Upper lobe of right lung (tissue), 1 donor: ENCODE measurements around the gene MGAT3. TPM values are rescaled to one million over a fixed set of nuclear protein-coding genes. Genes with fewer than 3 reads are reported as not detected.
A peak's percentile ranks its signal among the peaks of the same experiment; 100 is the strongest.

ENCODE experiments used
- ATAC-seq: fragments of 200-7000 bp; cut with Tn5 transposase; one replicate; pipeline ENCODE4 v1.9.1; 2020; ENCODE audit warnings: mild to moderate bottlenecking, moderate library complexity
- DNase-seq: peaks from one replicate; pipeline ENCODE4 v3.0.0-alpha.2; 2020
- H3K27ac ChIP-seq: fragments of 200-600 bp; one replicate; pipeline ENCODE4 v1.8.0; 2022
- H3K27me3 ChIP-seq: fragments of 200-600 bp; one replicate; pipeline ENCODE4 v1.8.0; 2022; ENCODE audit warnings: mild to moderate bottlenecking
- H3K36me3 ChIP-seq: fragments of 200-600 bp; one replicate; pipeline ENCODE4 v1.8.0; 2022
- H3K4me1 ChIP-seq: fragments of 200-600 bp; one replicate; pipeline ENCODE4 v1.8.0; 2022
- H3K4me3 ChIP-seq: fragments of 200-600 bp; one replicate; pipeline ENCODE4 v1.8.0; 2022; ENCODE audit warnings: mild to moderate bottlenecking
- H3K9me3 ChIP-seq: fragments of 200-600 bp; one replicate; pipeline ENCODE4 v1.8.0; 2022
- CTCF ChIP-seq: fragments of 200-600 bp; IDR thresholded peaks from one replicate; pipeline ENCODE4 v1.8.0; 2022; ENCODE audit warnings: antibody characterized with exemption
- intact Hi-C: fragments of 100-400 bp; cut with DNase I; formaldehyde crosslinking; loops from one replicate; pipeline ENCODE4 v1.11.0; 2022
- total RNA-seq: library from RNA; stranded (reverse); fragmentation: NEBNext Ultra II Directional; extraction: Animal tissue kit (Norgen Biotek cat#: 25700); gene quantifications from one replicate; pipeline ENCODE4 v1.2.1, GENCODE V29; 2021
- donor health status: DM: no; HTN: yes; CAD: no; lungs with severe emphysema.

The MGAT3 gene
- total RNA-seq, 1 donor from 2014 or later: 34.8 TPM

- ATAC-seq (no peak), DNase-seq (no peak)
- Histone ChIP-seq H3K4me3 (no peak overlapping the region), H3K27ac (no peak overlapping the region), H3K27me3 (no peaks in the 10 kb centered on the region), H3K4me1 (peaks cover 37% of the 10 kb centered on the region), H3K36me3 (no peaks in the 10 kb centered on the region), H3K9me3 (no peaks in the 10 kb centered on the region)
- TF ChIP-seq CTCF: no peak
- intact Hi-C loops: loop anchor here (5.0 kb wide), 1 partner anchor 34 kb away; the partner anchor contains the start of gene RPS19BP1
Measured at GRCh38 chr22:39498368-39498767, 41.6 kb downstream of the MGAT3 start.

- ATAC-seq (no peak), DNase-seq (no peak)
- Histone ChIP-seq H3K27ac (no peak overlapping the region), H3K4me1 (peaks cover 37% of the 10 kb centered on the region), H3K27me3 (no peaks in the 10 kb centered on the region), H3K4me3 (no peak overlapping the region), H3K36me3 (peaks cover under 1% of the 10 kb centered on the region), H3K9me3 (no peaks in the 10 kb centered on the region)
- intact Hi-C loops: loop anchor here (5.0 kb wide), 1 partner anchor 33 kb away; the partner anchor contains the start of gene RPS19BP1
- no peak for TF ChIP-seq CTCF
Measured at GRCh38 chr22:39498802-39499201, 42.0 kb downstream of the MGAT3 start.

GRCh38 chr22:39500101-39500500 lies 43.3 kb downstream of the MGAT3 start:
- ATAC-seq: no peak
- intact Hi-C loops: no loop called here

GRCh38 chr22:39501644-39502108 lies 44.9 kb downstream of the MGAT3 start:
- Histone ChIP-seq H3K4me3 (peak overlapping the region; percentile 98), H3K27ac (peak overlapping the region; percentile 85), H3K27me3 (no peaks in the 10 kb centered on the region), H3K36me3 (peaks cover 29% of the 10 kb centered on the region), H3K9me3 (no peaks in the 10 kb centered on the region), H3K4me1 (peaks cover 32% of the 10 kb centered on the region)
- intact Hi-C loops: no loop called here
- no peak for DNase-seq
- ATAC-seq: no peak
- no peak for TF ChIP-seq CTCF

More at GRCh38 chr22:39500101-39500500, 43.3 kb downstream of the MGAT3 start:
- no peak for TF ChIP-seq CTCF
- peaks cover 14% of the 10 kb centered on the region for H3K36me3 ChIP-seq
- H3K4me1 ChIP-seq: peaks cover 44% of the 10 kb centered on the region
- H3K27me3 ChIP-seq: no peaks in the 10 kb centered on the region
- DNase-seq: no peak
- no peak overlapping the region for H3K4me3 ChIP-seq
- no peaks in the 10 kb centered on the region for H3K9me3 ChIP-seq
- no peak overlapping the region for H3K27ac ChIP-seq

GRCh38 chr22:39502109-39502788 lies 45.4 kb downstream of the MGAT3 start, which contains the start of gene MIEF1:
Gene MIEF1 (plus strand): TSS chr22:39502290. CDS start chr22:39511295, 9,005 bp downstream.
- peak; percentile 99 for DNase-seq
- Histone ChIP-seq H3K27me3 (no peaks in the 10 kb centered on the region), H3K27ac (peak within 1 kb of the TSS; percentile 85), H3K36me3 (peaks cover 34% of the 10 kb centered on the region), H3K4me1 (peaks cover 31% of the 10 kb centered on the region), H3K4me3 (peak within 1 kb of the TSS; percentile 98), H3K9me3 (no peaks in the 10 kb centered on the region)
- ATAC-seq: peak; percentile 99
- TF ChIP-seq CTCF: no peak
- intact Hi-C loops: no loop called here
